HG02678 (cell line): Measurements from ENCODE around the gene TEX29.

ENCODE experiments used
- ATAC-seq: cut with Tn5 transposase; IDR thresholded peaks from one replicate; pipeline ENCODE4 v1.9.1; 2021; ENCODE audit warnings: mild to moderate bottlenecking, moderate library complexity; ENCODE audit not compliant: unreplicated experiment

The TEX29 gene

GRCh38 chr13:111319521-111319920 lies 921 bp upstream of the TEX29 start:
- no peak for ATAC-seq

- ATAC-seq = no peak
Measured at GRCh38 chr13:111322001-111322915, 1.8 kb downstream of the TEX29 start.

- no peak for ATAC-seq
Measured at GRCh38 chr13:111322916-111323331, 2.5 kb downstream of the TEX29 start.

GRCh38 chr13:111323549-111323948 lies 3.1 kb downstream of the TEX29 start:
- ATAC-seq = no peak

GRCh38 chr13:111323950-111324651 lies 3.7 kb downstream of the TEX29 start:
- no peak for ATAC-seq

GRCh38 chr13:111324736-111325135 lies 4.3 kb downstream of the TEX29 start:
- no peak for ATAC-seq

- no peak for ATAC-seq
Measured at GRCh38 chr13:111325146-111325890, 4.9 kb downstream of the TEX29 start.

- ATAC-seq = no peak
Measured at GRCh38 chr13:111325941-111326620, 5.6 kb downstream of the TEX29 start.

- ATAC-seq = no peak
Measured at GRCh38 chr13:111326621-111326965, 6.2 kb downstream of the TEX29 start.

- ATAC-seq = no peak
Measured at GRCh38 chr13:111326981-111327642, 6.7 kb downstream of the TEX29 start.

GRCh38 chr13:111327730-111328573 lies 7.5 kb downstream of the TEX29 start:
- ATAC-seq = no peak

- no peak for ATAC-seq
Measured at GRCh38 chr13:111328574-111329410, 8.3 kb downstream of the TEX29 start.

- no peak for ATAC-seq
Measured at GRCh38 chr13:111329641-111330040, 9.2 kb downstream of the TEX29 start.

GRCh38 chr13:111330066-111330610 lies 9.7 kb downstream of the TEX29 start:
- ATAC-seq = no peak

GRCh38 chr13:111335298-111335697 lies 14.9 kb downstream of the TEX29 start:
- no peak for ATAC-seq

GRCh38 chr13:111336666-111337065 lies 16.2 kb downstream of the TEX29 start:
- ATAC-seq = no peak

- no peak for ATAC-seq
Measured at GRCh38 chr13:111337206-111337605, 16.8 kb downstream of the TEX29 start.

- ATAC-seq = no peak
Measured at GRCh38 chr13:111337741-111338140, 17.3 kb downstream of the TEX29 start.
